ENCODE results near the gene MAB21L2. TPM values are rescaled to one million over a fixed set of nuclear protein-coding genes. Genes with fewer than 3 reads are reported as not detected.

Gene MAB21L2
- total RNA-seq, 1 donor from 2014 or later: not detected

DNA sequence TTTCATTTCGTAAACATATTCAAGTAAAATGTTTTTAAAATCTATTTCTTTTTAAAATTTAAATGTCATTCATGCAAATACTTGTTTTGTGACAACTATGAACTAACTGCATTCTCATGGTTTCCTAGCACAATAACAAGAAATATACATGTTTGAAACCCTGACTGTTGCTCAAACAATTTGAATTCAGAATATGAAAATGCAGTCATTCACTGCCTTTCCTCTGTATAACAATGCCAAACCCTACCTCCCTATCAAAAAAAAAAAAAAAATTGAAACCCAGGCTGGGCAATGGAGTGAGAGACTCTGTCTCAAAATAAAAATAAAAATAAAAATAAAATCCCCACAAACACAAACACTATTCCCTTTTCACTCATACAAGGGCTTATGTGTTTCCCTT lies 42.1 kb downstream of the MAB21L2 start:
- Histone ChIP-seq H3K4me1 (no peaks in the 10 kb centered on the region), H3K36me3 (no peaks in the 10 kb centered on the region), H3K9me3 (no peaks in the 10 kb centered on the region), H3K27ac (no peak overlapping the region), H3K4me3 (no peak overlapping the region), H3K27me3 (ENCODE audit: low read depth) (no peaks in the 10 kb centered on the region)
- TF ChIP-seq, protein P1, sequence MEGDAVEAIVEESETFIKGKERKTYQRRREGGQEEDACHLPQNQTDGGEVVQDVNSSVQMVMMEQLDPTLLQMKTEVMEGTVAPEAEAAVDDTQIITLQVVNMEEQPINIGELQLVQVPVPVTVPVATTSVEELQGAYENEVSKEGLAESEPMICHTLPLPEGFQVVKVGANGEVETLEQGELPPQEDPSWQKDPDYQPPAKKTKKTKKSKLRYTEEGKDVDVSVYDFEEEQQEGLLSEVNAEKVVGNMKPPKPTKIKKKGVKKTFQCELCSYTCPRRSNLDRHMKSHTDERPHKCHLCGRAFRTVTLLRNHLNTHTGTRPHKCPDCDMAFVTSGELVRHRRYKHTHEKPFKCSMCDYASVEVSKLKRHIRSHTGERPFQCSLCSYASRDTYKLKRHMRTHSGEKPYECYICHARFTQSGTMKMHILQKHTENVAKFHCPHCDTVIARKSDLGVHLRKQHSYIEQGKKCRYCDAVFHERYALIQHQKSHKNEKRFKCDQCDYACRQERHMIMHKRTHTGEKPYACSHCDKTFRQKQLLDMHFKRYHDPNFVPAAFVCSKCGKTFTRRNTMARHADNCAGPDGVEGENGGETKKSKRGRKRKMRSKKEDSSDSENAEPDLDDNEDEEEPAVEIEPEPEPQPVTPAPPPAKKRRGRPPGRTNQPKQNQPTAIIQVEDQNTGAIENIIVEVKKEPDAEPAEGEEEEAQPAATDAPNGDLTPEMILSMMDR (IDR thresholded peaks at IDR 0.05): no peak
- DNase-seq: no peak
- intact Hi-C loops (cut with DNase I): no loop called here
- no peak for ATAC-seq

DNA sequence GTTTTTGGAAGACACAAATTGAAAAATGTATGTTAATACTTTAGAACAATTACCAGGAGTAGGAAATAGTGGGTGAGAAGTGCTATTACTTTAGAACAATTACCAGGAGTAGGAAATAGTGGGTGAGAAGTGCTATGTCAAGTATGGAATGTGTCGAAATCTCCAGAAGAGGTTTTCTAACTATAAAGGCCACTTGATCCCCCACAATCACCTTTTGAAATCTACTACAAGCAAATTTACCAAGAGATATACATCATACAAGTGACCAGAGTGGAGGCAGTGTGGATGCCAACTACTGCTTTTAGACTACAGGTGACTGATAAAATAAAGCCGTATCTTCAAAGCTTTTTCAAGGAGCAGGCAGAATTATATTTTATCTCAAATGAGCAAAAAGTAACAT lies 43.1 kb downstream of the MAB21L2 start:
- DNase-seq (no peak), ATAC-seq (peak in 1 of 2 donors; percentile 76)
- Histone ChIP-seq H3K36me3 (no peaks in the 10 kb centered on the region), H3K4me1 (no peaks in the 10 kb centered on the region), H3K27ac (no peak overlapping the region), H3K27me3 (ENCODE audit: low read depth) (no peaks in the 10 kb centered on the region), H3K9me3 (no peaks in the 10 kb centered on the region), H3K4me3 (no peak overlapping the region)
- intact Hi-C loops (cut with DNase I): no loop called here
- TF ChIP-seq, protein P1 (IDR thresholded peaks at IDR 0.05): no peak

DNA sequence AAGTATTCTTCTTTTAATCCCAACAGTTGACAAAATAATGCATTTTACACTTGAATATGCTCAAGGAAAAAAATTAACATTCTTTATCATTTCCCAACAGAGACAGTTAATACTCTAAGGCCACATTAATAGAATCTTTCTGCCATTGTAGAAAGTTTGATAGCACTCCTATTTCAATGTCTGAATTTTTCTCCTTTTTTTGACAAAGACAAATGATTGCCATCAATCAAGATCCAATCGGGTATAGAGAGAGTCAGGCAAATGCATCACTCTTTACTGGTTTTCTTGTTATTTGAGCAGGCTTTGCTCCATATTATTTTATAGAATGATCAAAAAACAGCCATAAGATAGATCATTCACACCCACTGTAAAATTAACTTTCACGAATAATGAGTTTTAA lies 46.1 kb downstream of the MAB21L2 start:
- no peaks in the 10 kb centered on the region for H3K36me3 ChIP-seq
- H3K27ac ChIP-seq: no peak overlapping the region
- TF ChIP-seq, protein P1 (IDR thresholded peaks at IDR 0.05): no peak
- DNase-seq: no peak
- H3K9me3 ChIP-seq: no peaks in the 10 kb centered on the region
- H3K4me1 ChIP-seq: no peaks in the 10 kb centered on the region
- H3K27me3 ChIP-seq (ENCODE audit: low read depth): no peaks in the 10 kb centered on the region
- no peak overlapping the region for H3K4me3 ChIP-seq
- no peak for ATAC-seq
- intact Hi-C loops (cut with DNase I): no loop called here

DNA sequence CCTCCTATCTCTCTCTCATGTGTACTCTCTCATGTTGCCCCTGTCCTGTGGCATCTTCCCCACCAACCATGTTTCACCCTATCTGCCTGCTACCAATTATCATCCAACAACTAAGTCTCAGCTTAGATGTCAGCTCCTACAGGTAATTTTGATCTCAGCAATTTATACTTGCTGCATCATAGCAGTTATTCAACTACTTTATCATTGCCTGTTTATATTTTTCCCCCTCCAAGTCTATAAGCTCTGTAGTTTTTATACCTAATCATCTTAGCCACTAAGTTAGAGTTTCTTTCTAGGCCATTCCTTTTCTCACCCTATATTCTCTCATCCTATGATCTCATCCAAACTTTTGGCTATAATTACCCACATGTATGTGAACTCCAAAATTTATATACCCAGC lies 50.7 kb downstream of the MAB21L2 start:
- DNase-seq (no peak), ATAC-seq (no peak)
- intact Hi-C loops (cut with DNase I): no loop called here
- Histone ChIP-seq H3K4me1 (no peaks in the 10 kb centered on the region), H3K27ac (no peak overlapping the region), H3K36me3 (no peaks in the 10 kb centered on the region), H3K27me3 (ENCODE audit: low read depth) (no peaks in the 10 kb centered on the region), H3K4me3 (no peak overlapping the region), H3K9me3 (no peaks in the 10 kb centered on the region)
- TF ChIP-seq, protein P1 (IDR thresholded peaks at IDR 0.05): no peak
